Astrocyte of the hippocampus (primary cell): ENCODE results near the gene TSG101.

Experiments
- DNase-seq: peaks from one replicate; pipeline ENCODE4 v3.0.0; 2011; ENCODE audit warnings: low read depth, low spot score

TSG101 gene

GRCh38 chr11:18526521-18527296 is at the start of gene TSG101:
TSG101 (minus strand) TSS chr11:18526942; CDS start chr11:18526816, 126 bp downstream.
- peak; percentile 97 for DNase-seq

DNA sequence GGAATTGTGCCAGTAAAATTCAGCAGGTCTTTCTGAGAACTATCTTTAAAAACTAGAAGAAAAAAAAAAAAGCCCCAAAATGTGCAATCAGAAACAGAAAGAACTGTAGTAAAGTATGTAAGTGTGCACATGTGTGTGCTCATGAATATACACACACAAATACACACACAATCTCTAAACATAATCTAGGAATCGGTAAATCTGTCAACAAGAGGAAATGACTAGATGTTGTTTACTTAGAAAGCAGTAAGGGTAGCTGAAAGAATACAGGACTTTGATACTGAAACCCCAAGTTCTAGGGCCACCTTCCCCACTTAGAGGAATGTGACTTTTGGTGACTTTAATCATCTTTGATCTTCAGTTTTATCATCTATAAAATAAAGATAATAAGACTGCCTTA is 48.6 kb upstream of the TSG101 start:
- no peak for DNase-seq

- no peak for DNase-seq
Measured at GRCh38 chr11:18567081-18567480, 40.3 kb upstream of the TSG101 start.

- no peak for DNase-seq
Measured at GRCh38 chr11:18566406-18566805, 39.7 kb upstream of the TSG101 start.

GRCh38 chr11:18564149-18564548 is 37.4 kb upstream of the TSG101 start:
- no peak for DNase-seq

- no peak for DNase-seq
Measured at GRCh38 chr11:18563090-18563730, 36.5 kb upstream of the TSG101 start.

DNA sequence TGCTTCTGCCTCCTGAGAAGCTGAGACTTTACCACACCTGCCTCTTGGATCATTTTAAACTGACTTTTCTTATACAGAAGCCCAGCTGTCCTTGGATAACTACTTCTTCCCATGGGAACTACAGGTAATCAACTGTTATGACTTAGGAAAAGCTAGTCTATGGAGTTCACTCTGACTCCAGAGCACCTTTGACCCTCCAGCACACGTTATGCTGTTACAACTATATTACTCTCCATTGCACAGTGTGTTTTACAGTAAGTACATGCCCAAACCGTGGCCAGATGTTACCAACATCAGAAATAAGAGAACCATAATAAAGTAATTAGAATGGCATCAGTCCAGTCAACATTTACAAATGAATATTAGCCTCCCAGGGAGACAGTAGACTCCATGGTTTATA is 21.3 kb upstream of the TSG101 start:
- DNase-seq: no peak

- DNase-seq: peak; percentile 25
Measured at GRCh38 chr11:18540207-18541009, 13.7 kb upstream of the TSG101 start.

- DNase-seq: no peak
Measured at GRCh38 chr11:18536209-18536608, 9.5 kb upstream of the TSG101 start.

DNA sequence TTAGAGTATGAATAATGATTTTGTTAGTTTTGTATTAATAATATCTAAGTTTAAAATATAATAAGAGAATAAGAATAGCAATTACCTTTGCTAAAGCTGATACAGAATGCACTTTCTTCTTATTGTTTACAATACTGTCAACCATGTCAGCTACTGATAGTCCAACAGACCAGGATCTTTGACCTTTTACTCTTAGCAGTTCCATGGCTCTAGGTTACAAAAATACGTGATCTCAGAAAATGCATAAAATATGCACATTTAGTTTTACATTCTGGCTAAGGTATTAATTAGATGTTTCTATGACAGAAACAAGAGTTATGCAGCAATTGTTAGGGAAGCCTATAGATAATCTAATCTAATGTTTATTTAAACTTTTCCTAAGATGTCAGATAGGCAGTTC is 7.5 kb upstream of the TSG101 start:
- no peak for DNase-seq

GRCh38 chr11:18533365-18533764 is 6.6 kb upstream of the TSG101 start:
- DNase-seq: no peak

- DNase-seq: no peak
Measured at GRCh38 chr11:18527512-18527911, 770 bp upstream of the TSG101 start.

GRCh38 chr11:18526130-18526520 is 617 bp downstream of the TSG101 start:
- no peak for DNase-seq

DNA sequence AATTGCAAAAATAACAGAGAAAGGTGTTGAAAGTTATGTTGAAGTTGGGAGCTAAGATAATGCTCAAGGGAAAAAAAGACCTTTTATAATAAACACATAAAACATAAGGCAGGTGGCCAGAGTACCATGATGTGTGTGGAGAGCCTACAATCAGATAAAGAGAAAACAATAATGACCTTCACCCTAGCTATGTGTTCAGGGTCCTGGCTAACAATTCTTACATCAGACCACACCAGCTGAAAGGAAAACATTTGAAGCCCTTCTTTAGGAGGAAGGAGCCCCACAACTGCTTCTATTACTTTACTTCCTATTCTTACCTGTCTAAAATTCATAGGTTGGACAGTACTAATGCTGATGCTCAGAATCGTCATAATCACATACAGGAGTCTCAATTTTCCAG is 2.5 kb downstream of the TSG101 start:
- no peak for DNase-seq

GRCh38 chr11:18523084-18523483 is 3.7 kb downstream of the TSG101 start:
- DNase-seq: no peak

- DNase-seq: no peak
Measured at GRCh38 chr11:18522388-18522787, 4.4 kb downstream of the TSG101 start.

DNA sequence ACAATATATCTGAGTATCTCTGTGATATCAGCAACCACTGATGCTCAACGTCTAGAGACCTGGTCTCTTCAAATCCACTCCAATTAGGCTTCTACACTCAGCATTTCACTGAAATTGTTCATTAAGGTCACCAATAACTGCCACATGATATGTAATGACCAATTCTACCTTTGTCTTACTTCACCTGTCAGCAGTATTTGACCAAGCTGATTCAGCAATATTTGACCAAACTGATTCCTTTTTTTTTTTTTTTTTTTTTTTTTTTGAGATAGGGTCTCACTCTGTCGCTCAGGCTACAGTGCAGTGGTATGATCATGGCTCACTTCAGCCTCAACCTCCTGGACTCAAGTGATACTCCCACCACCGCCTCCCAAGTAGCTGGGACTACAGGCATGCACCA is 5.6 kb downstream of the TSG101 start:
- DNase-seq: no peak

GRCh38 chr11:18502352-18502751 is 24.4 kb downstream of the TSG101 start:
- DNase-seq: no peak

- no peak for DNase-seq
Measured at GRCh38 chr11:18501629-18502028, 25.1 kb downstream of the TSG101 start.

- no peak for DNase-seq
Measured at GRCh38 chr11:18498039-18498438, 28.7 kb downstream of the TSG101 start.

DNA sequence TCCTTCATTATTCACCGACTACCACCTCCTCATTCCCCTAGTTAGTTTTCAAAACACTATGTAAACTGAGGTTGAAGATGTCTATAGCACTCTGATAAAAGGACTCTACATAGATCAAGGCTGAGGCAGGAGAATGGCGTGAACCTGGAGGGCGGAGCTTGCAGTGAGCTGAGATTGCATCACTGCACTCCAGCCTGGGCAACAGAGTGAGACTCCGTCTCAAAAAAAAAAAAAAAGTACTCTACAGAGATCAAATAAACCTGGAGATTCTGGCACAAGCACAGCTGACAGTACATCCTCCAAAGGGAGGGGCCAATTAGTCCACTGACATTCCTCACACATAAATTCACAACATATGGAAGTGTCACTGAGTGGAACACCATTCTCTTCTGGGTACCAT is 31.0 kb downstream of the TSG101 start:
- no peak for DNase-seq

DNA sequence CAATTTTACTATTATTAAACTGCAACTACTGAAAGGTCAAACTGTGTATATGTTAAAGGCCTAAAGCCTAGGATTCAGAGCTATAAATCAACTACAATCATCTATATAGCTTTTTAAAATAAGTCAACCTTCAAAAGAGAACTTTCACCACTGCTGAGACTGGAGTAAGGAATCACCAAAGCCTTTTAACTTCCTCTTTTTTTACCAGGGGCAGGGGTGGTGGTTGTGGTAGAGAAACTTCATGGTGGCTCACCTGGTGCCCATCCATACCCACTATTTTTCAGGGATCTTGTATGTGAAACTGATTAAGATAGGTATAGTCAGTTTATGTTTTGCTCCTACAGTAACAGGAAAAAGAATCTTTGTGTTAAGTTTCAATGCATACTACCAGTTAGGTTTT is 31.5 kb downstream of the TSG101 start:
- DNase-seq: no peak

GRCh38 chr11:18493310-18493709 is 33.4 kb downstream of the TSG101 start:
- no peak for DNase-seq
